GM18907 (cell line): Measurements from ENCODE around the gene DNAAF1.
"Not testable (repeated sequence)": the region's sequence is repeated elsewhere in the genome, so short reads cannot be mapped to it uniquely, and the experiment has no call there.

Experiments used
- ATAC-seq: cut with Tn5 transposase; IDR thresholded peaks from one replicate; pipeline ENCODE4 v1.9.1; 2021; ENCODE audit warnings: mild to moderate bottlenecking, moderate library complexity; ENCODE audit not compliant: unreplicated experiment

The DNAAF1 gene

DNA sequence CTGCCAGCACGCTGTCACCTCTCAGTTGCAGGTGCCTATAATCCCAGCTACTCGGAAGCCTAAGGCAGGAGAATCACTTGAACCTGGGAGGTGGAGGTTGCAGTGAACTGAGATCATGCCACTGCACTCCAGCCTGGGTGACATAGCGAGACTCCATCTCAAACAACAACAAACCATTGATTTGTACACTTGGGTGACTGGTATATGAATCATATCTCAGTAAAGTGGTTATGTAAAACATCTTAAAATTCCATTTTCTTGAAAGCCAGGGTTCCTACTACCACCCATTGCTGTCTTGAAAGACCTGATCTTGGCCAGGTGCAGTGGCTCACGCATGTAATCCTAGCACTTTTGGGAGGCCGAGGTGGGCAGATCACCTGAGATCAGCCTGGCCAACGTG lies 60.0 kb downstream of the DNAAF1 start:
- not testable (repeated sequence) for ATAC-seq

- ATAC-seq: no peak
Measured at GRCh38 chr16:84205976-84206691, 61.0 kb downstream of the DNAAF1 start.

DNA sequence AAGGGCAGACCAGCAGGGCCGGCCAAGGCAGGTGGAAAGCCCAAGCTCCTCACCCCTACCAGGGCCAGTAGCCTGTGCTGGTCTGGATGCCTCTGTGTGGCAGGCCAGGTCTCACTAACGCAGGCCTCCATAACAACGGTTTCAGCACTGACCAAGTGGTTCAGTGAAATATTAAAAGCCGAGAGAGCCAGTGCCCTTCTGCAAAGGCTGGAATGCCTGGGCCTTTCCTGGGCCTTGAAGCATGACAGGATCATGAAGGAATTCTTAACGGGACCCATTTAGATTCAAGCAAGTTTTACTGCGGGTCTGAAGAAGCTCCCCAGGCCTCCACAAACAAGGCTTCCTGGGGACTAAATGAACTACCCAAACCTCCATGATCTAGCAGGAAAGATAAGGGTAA lies 62.1 kb downstream of the DNAAF1 start:
- no peak for ATAC-seq

- no peak for ATAC-seq
Measured at GRCh38 chr16:84207879-84208278, 62.8 kb downstream of the DNAAF1 start.

DNA sequence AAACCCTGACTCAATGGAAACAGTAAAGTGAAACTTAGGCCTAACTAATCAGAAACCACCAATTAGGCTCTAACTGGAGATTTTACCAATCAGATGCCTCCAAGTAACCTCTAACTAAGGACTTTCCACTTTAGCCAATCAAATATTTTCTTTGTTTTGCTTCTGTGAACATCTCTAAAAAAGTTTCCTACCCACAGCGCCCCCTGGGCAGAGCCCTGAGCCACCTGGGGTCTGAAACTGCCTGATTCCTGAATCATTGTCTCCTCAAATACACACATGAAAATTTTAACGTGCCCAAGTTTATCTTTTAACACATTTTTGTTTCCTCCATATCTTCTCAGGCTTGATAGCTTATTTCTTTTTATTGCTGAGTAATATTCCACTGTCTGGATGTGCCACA lies 64.9 kb downstream of the DNAAF1 start:
- no peak for ATAC-seq

- ATAC-seq: no peak
Measured at GRCh38 chr16:84212154-84212553, 67.0 kb downstream of the DNAAF1 start.

GRCh38 chr16:84212631-84213030 lies 67.5 kb downstream of the DNAAF1 start:
- ATAC-seq: no peak

DNA sequence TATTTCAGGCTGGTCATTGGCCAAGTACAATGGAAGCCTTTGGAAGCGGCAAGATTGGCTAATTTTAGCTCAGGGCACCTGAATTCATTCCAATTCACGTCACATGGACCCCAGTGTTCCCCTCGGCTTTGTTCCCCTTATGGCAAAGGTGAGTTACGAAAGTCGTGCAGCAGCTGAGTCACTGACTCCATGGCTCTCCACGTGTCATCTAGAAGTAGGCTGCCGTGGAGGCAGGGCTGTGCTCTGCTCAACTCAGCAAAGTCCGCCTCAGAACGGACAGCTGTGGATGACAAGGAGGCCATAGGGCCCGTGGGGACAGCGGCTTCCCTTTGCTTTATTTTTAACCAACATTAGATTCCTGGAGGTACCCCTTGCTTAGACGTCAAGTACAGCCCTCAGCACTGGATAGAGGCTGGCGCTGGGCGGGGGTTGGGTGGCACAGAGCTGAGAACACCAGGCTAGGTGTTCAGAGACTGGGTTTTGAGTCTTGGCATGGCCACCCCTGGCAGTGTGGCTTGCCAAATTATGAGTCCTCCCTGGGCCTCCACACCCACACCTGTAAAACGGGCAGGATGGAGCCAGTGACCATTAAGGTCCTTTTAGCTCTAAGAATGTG lies 69.5 kb downstream of the DNAAF1 start:
- ATAC-seq: no peak

DNA sequence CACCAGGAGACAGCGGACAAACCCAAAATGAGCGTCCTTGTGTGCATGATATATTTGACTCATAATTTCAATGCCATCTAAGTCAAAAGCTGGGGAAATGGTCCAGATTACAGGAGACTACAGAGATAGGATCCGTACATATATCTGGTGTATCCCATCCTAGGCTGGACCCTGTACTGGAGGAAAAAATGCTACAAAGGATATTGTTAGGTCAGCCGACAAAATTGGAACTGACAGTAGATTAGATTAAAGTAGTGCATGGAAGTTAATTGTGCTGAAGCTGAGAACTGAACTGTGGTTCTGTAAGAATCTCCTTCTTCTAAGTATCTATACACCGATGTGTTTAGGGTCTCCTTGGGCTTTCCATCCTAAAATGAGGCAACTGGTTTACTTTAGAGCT lies 70.4 kb downstream of the DNAAF1 start:
- no peak for ATAC-seq

GRCh38 chr16:84216144-84216543 lies 71.0 kb downstream of the DNAAF1 start:
- ATAC-seq: not testable (repeated sequence)

DNA sequence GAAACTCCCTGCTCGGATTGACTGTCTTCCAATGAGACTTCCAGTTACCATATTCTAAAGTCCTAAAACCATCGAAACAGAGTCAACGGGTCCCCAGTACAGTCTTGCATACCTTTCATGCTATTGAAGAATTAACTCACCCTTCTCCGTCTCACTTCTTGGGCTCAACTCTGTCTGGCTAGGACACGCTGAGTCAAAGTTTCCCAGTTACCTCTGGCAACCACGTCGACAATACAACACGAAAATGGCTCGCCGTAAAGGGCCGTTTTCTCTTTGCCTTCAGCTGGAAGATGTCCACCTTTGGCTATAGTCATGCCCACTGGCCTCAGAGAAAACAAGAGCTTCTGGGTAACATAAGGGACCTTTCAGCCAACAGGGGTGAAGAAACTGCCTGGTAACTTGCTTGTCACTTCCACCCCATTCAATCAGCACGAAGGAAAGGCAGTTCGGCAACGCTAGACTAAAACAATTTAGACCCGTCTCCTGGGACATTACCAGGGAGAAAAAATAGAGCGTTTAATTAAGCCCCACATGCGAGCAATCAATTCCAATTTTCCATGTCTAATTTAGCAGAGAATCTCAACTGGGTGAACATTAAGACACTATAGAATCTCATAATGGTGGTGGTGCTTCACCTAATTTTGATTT lies 73.2 kb downstream of the DNAAF1 start:
- no peak for ATAC-seq

DNA sequence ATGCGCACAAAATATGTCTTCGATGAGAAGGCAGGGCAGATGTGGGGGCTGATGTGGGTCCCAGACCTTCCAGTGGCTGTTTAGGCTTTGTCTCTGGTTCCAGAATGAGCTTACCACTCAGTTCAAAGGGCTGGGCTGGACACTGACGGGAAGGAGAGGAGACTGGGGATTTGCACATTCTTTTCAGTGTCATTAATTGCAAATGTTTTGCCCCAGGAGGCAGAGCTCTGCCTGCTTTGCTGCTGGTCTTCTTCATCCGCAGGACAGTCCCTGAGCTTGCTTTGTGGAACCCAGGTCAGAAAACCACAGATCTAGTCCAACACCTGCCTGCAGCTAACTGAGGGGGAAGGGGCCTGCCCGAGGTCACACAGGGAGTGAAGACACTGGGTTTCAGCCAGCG lies 73.8 kb downstream of the DNAAF1 start:
- ATAC-seq: no peak

GRCh38 chr16:84220851-84221250 lies 75.7 kb downstream of the DNAAF1 start:
- no peak for ATAC-seq

DNA sequence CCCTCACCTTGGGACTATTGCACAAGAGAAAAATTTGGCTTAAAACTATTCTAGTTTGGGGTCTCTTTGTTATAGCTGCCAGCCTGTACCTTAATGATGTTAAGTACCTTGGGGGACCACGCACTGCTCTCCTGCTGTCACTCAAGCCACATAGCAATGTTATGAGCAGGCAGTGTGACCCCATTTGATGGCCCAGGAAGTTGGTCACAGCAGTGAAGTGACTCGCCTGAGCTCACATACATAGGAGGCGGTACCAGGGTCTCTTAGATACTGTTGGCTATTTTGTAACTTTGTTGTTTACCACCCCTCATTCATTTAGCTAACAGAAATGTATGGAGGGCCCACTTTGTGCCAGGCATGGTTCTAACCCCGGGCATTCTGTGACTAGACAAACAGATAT lies 78.3 kb downstream of the DNAAF1 start:
- ATAC-seq: no peak

DNA sequence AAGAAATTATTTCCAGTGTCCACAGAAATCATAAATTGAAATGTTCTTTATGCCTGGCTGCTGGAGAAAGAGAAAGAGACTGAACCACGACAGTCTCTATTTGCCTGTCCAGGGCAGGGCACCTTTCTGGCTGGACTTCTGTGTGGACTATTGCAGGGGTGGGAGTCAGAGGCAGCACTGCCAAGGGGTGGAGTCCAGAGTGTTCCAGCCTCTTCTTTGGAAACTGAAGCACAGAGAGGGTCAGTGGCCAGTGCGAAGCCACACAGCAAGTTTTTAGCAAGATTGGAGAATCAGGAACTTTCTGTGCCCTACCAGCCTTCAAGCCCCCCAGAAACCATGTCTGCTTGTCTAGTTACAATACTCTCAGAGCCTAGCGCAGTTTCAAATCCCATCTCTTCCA lies 79.4 kb downstream of the DNAAF1 start:
- no peak for ATAC-seq

GRCh38 chr16:84225126-84225525 lies 80.0 kb downstream of the DNAAF1 start:
- ATAC-seq: no peak

DNA sequence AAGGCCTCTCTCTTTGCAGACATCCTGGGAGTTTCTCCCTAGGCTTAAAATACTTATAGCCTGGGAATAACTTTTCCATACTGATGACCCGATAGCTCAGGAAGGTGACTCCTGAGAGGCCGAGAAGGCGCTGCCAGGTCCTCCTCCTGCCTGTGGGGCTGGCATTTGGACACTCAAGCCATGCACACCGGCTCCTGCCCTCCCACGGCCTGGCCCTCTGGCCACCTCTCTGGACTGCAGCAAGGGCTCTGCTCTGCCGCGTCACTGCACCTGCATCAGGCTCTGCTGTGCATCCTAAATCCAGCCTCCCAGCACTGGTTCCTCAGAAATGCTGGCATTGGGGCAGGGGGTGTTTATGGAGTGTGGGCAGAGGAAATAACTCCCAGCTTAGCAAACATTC lies 80.5 kb downstream of the DNAAF1 start:
- no peak for ATAC-seq

GRCh38 chr16:84226026-84226425 lies 80.9 kb downstream of the DNAAF1 start:
- ATAC-seq: no peak
